Ovary (tissue), 3 donors: ENCODE results near the gene KIF1A.
"Not testable (repeated sequence)": the region's sequence is repeated elsewhere in the genome, so short reads cannot be mapped to it uniquely, and the experiment has no call there.

ENCODE experiments used
- EP300 ChIP-seq: sonication (generic); formaldehyde crosslinking; IDR thresholded peaks from one replicate; pipeline ENCODE4 v1.6.1; 2017; ENCODE audit warnings: antibody characterized with exemption
- POLR2A ChIP-seq: fragments of 450-650 bp; IDR thresholded peaks from one replicate; pipeline ENCODE4 v1.6.1; 2017; ENCODE audit warnings: antibody characterized with exemption, mild to moderate bottlenecking, moderate library complexity
- TF ChIP-seq, protein P1 (sequence below), 3 donors: fragments of 450-650 bp in 2 of 3; fragments of 200-600 bp in 1 of 3; IDR thresholded peaks; one replicate each; pipeline versions ENCODE4 v1.5.1 to v1.8.0; 2016 to 2022; ENCODE audit warnings: antibody characterized with exemption in 3 of 3, mild to moderate bottlenecking in 1 of 3
- donor health status: DM: no; HTN: no; CAD: no.

DNA sequence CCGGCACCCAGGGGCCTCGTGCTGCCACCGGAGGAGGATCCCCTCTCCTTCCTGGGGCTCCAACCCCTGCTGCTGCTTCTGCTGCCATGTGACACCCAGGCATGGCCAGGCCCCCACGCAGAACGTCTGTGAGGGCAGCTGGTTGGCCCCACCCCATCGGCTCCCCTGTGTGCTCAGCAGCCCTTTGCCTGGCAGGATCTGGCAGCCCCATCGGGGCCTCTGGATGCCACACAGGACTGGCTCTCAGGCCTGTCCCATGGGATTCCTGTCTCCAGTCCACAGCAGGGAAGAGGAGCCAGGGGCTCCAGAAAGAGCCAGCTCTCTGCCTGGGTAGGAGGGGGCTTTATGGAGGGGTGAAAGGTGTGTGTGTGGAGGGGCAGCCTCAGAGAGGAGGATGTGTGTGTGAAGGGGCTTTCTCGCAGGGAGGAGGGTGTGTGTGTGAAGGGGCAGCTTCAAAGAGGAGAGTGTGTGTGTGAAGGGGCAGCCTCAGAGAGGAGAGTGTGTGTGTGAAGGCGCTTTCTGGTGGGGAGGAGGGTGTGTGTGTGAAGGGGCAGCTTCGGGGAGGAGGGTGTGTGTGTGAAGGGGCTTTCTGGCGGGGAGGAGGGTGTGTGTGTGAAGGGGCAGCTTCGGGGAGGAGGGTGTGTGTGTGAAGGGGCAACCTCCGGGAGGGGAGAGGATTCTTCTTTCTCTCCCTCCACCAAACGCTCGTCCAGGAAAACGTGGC lies 145.4 kb downstream of the KIF1A start:
- TF ChIP-seq, protein P1, sequence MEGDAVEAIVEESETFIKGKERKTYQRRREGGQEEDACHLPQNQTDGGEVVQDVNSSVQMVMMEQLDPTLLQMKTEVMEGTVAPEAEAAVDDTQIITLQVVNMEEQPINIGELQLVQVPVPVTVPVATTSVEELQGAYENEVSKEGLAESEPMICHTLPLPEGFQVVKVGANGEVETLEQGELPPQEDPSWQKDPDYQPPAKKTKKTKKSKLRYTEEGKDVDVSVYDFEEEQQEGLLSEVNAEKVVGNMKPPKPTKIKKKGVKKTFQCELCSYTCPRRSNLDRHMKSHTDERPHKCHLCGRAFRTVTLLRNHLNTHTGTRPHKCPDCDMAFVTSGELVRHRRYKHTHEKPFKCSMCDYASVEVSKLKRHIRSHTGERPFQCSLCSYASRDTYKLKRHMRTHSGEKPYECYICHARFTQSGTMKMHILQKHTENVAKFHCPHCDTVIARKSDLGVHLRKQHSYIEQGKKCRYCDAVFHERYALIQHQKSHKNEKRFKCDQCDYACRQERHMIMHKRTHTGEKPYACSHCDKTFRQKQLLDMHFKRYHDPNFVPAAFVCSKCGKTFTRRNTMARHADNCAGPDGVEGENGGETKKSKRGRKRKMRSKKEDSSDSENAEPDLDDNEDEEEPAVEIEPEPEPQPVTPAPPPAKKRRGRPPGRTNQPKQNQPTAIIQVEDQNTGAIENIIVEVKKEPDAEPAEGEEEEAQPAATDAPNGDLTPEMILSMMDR (IDR thresholded peaks at IDR 0.05) = not testable (repeated sequence)
- not testable (repeated sequence) for TF ChIP-seq EP300, POLR2A
